Smooth muscle cell (in vitro differentiated cells): ENCODE results near the gene EMX2. TPM values are rescaled to one million over a fixed set of nuclear protein-coding genes. Genes with fewer than 3 reads are reported as not detected.
"Not testable (repeated sequence)": the region's sequence is repeated elsewhere in the genome, so short reads cannot be mapped to it uniquely, and the experiment has no call there.

ENCODE experiments used
- DNase-seq: peaks from one replicate; lab custom pipeline; 2025; ENCODE audit not compliant: unreplicated experiment; lab: John Stamatoyannopoulos, UW
- H2AFZ ChIP-seq: fragments of 200-600 bp; sonication (generic); 2 replicates; pipeline ENCODE4 v1.6.0; 2016; ENCODE audit warnings: antibody characterized with exemption, low read depth, mild to moderate bottlenecking
- H3F3A ChIP-seq: fragments of 200-600 bp; sonication (generic); 2 replicates; pipeline ENCODE4 v1.6.0; 2017; ENCODE audit warnings: antibody characterized with exemption, low read depth
- H3K27ac ChIP-seq: fragments of 200-600 bp; sonication (generic); 2 replicates; pipeline ENCODE4 v1.5.1; 2016; ENCODE audit warnings: low read depth, mild to moderate bottlenecking
- H3K27me3 ChIP-seq: fragments of 200-600 bp; sonication (generic); 2 replicates; pipeline ENCODE4 v1.6.1; 2016; ENCODE audit warnings: low read depth, mild to moderate bottlenecking
- H3K36me3 ChIP-seq: fragments of 200-600 bp; sonication (generic); 2 replicates; pipeline ENCODE4 v1.5.1; 2016; ENCODE audit warnings: low read depth
- H3K4me1 ChIP-seq: fragments of 200-600 bp; sonication (generic); 2 replicates; pipeline ENCODE4 v1.5.1; 2016; ENCODE audit warnings: low read depth
- H3K4me2 ChIP-seq: fragments of 200-600 bp; sonication (generic); 2 replicates; pipeline ENCODE4 v1.6.0; 2016; ENCODE audit warnings: mild to moderate bottlenecking
- H3K4me3 ChIP-seq: fragments of 200-600 bp; sonication (generic); 2 replicates; pipeline ENCODE4 v1.5.1; 2016; ENCODE audit warnings: mild to moderate bottlenecking
- H3K79me2 ChIP-seq: fragments of 200-600 bp; sonication (generic); 2 replicates; pipeline ENCODE4 v1.6.0; 2016; ENCODE audit warnings: low read depth, mild to moderate bottlenecking
- H3K9ac ChIP-seq: fragments of 200-600 bp; sonication (generic); 2 replicates; pipeline ENCODE4 v1.6.0; 2016; ENCODE audit warnings: low read depth
- H3K9me3 ChIP-seq: fragments of 200-600 bp; sonication (generic); replicated peaks from 2 replicates; pipeline ENCODE4 v1.5.1; 2016; ENCODE audit warnings: low read depth
- H4K20me1 ChIP-seq: fragments of 200-600 bp; sonication (generic); 2 replicates; pipeline ENCODE4 v1.6.0; 2016; ENCODE audit warnings: low read depth
- CTCF ChIP-seq: fragments of 200-600 bp; sonication (generic); IDR thresholded peaks from 2 replicates; pipeline ENCODE4 v1.5.1; 2017; ENCODE audit warnings: borderline replicate concordance, mild to moderate bottlenecking, antibody characterized with exemption; ENCODE audit not compliant: insufficient read depth, poor library complexity, severe bottlenecking
- WGBS: methylation state at CpG from one replicate; pipeline ENCODE4 v1.1.7; 2016; ENCODE audit warnings: low lambda C conversion rate; 5-methylcytosine and 5-hydroxymethylcytosine counted together
- polyA plus RNA-seq: library from polyadenylated mRNA; unstranded; fragments of >200 nt; fragmentation: Nextera tagmentation; extraction: Ambion mirVana; gene quantifications from 2 replicates; pipeline ENCODE4 v1.2.1, GENCODE V29; 2016
- total RNA-seq: library from RNA; depleted of rRNA; stranded (reverse); fragments of >200 nt; gene quantifications from 2 replicates; pipeline ENCODE4 v1.2.3, GENCODE V29; 2014

EMX2 gene
- total and polyA plus RNA-seq, 2 experiments from 2014 or later: 0.27 TPM; not detected in 1

GRCh38 chr10:117581961-117582360 lies 39.4 kb downstream of the EMX2 start:
- Histone ChIP-seq H4K20me1 (no peaks in the 10 kb centered on the region), H3K27ac (no peak overlapping the region), H3K4me1 (no peaks in the 10 kb centered on the region), H3K36me3 (no peaks in the 10 kb centered on the region), H3K9ac (no peak overlapping the region), H2AFZ (no peak overlapping the region), H3K9me3 (no peaks in the 10 kb centered on the region), H3K79me2 (no peaks in the 10 kb centered on the region), H3K27me3 (peaks cover 26% of the 10 kb centered on the region), H3K4me3 (no peak overlapping the region), H3F3A (no peaks in the 10 kb centered on the region), H3K4me2 (no peak overlapping the region)
- no peak for TF ChIP-seq CTCF
- 91% methylated on average over 2 of the region's 2 CpGs for WGBS
- no peak for DNase-seq

GRCh38 chr10:117584831-117585230 lies 42.3 kb downstream of the EMX2 start:
- not testable (repeated sequence) for H3K36me3 ChIP-seq, H3K4me1 ChIP-seq, H3K9me3 ChIP-seq, H2AFZ ChIP-seq, H3K9ac ChIP-seq, H3K27ac ChIP-seq, H3K79me2 ChIP-seq, H3F3A ChIP-seq, DNase-seq, H3K4me3 ChIP-seq, H3K4me2 ChIP-seq, H4K20me1 ChIP-seq
- H3K27me3 ChIP-seq: peaks cover 16% of the 10 kb centered on the region
- 82% methylated on average over 2 of the region's 2 CpGs for WGBS

GRCh38 chr10:117587036-117587435 lies 44.5 kb downstream of the EMX2 start:
- Histone ChIP-seq H3K79me2 (no peaks in the 10 kb centered on the region), H3K9ac (no peak overlapping the region), H3F3A (no peaks in the 10 kb centered on the region), H3K27ac (no peak overlapping the region), H3K4me3 (no peak overlapping the region), H3K4me1 (no peaks in the 10 kb centered on the region), H4K20me1 (no peaks in the 10 kb centered on the region), H3K9me3 (no peaks in the 10 kb centered on the region), H3K27me3 (peaks cover 2% of the 10 kb centered on the region), H3K4me2 (no peak overlapping the region), H2AFZ (no peak overlapping the region), H3K36me3 (no peaks in the 10 kb centered on the region)
- WGBS: 84% methylated on average over 5 of the region's 5 CpGs
- no peak for DNase-seq
- TF ChIP-seq CTCF: no peak

GRCh38 chr10:117590101-117590875 lies 47.7 kb downstream of the EMX2 start:
- 70% methylated on average over 8 of the region's 8 CpGs for WGBS
- TF ChIP-seq CTCF: no peak
- no peak overlapping the region for H3K4me2 ChIP-seq
- no peaks in the 10 kb centered on the region for H3K36me3 ChIP-seq
- H3K79me2 ChIP-seq: no peaks in the 10 kb centered on the region
- H3K4me1 ChIP-seq: no peaks in the 10 kb centered on the region
- no peaks in the 10 kb centered on the region for H4K20me1 ChIP-seq
- DNase-seq: no peak
- no peak overlapping the region for H2AFZ ChIP-seq
- H3K9ac ChIP-seq: no peak overlapping the region
- H3K4me3 ChIP-seq: no peak overlapping the region
- no peaks in the 10 kb centered on the region for H3K9me3 ChIP-seq
- no peaks in the 10 kb centered on the region for H3K27me3 ChIP-seq
- H3K27ac ChIP-seq: no peak overlapping the region
- H3F3A ChIP-seq: no peaks in the 10 kb centered on the region
